Epithelial cell of umbilical artery (primary cell): ENCODE results near the gene USP49. TPM values are rescaled to one million over a fixed set of nuclear protein-coding genes. Genes with fewer than 3 reads are reported as not detected.

Source experiments
- total RNA-seq: library from RNA; depleted of rRNA; stranded (reverse); fragments of >200 nt; gene quantifications from 2 replicates; pipeline ENCODE4 v1.2.3, GENCODE V29; 2014

USP49 gene
- total RNA-seq: 0.97 and 2.7 TPM in 2 replicates

GRCh38 chr6:41895300-41896233 is at the start of gene USP49:
Gene USP49 (minus strand): TSS chr6:41895375. CDS start chr6:41806983, 88,392 bp downstream.

GRCh38 chr6:41941280-41942066 is 46.3 kb upstream of the USP49 start, which contains the start of gene CCND3:
Gene CCND3 (minus strand): TSS chr6:41941808. CDS start chr6:41941649, 159 bp downstream.

GRCh38 chr6:41920921-41921711 is 25.9 kb upstream of the USP49 start, which contains the start of the genes BYSL and MED20:
Gene BYSL (plus strand): TSS chr6:41921499. CDS start chr6:41921563, 64 bp downstream.
Gene MED20 (minus strand): TSS chr6:41921139. CDS start chr6:41921018, 121 bp downstream.

GRCh38 chr6:41787219-41787917 is 107.8 kb downstream of the USP49 start, which contains the start of gene TOMM6:
Gene TOMM6 (plus strand): TSS chr6:41787694. CDS start chr6:41787698, 4 bp downstream.

GRCh38 chr6:41780551-41781365 is 114.4 kb downstream of the USP49 start, which contains the start of gene PRICKLE4:
Gene PRICKLE4 (plus strand): TSS chr6:41780782. CDS start chr6:41783474, 2,692 bp downstream.

GRCh38 chr6:41779788-41780550 is 115.2 kb downstream of the USP49 start, which contains the start of gene FRS3:
Gene FRS3 (minus strand): TSS chr6:41779900. CDS start chr6:41776987, 2,913 bp downstream.

GRCh38 chr6:41747256-41748101 is 147.7 kb downstream of the USP49 start, which contains the start of gene PGC:
Gene PGC (minus strand): TSS chr6:41747397. CDS start chr6:41747334, 63 bp downstream.

Other genes with a start within 250 kb of the USP49 start
- gene TFEB, start 159.8 kb downstream of the USP49 start, total RNA-seq: 2.3 and 4.0 TPM in 2 replicates
- not detected in 2 replicates for gene PGC, start 148.0 kb downstream of the USP49 start, total RNA-seq
- 0.32 and 1.1 TPM in 2 replicates for gene FRS3, start 115.5 kb downstream of the USP49 start, total RNA-seq
- gene PRICKLE4, start 114.6 kb downstream of the USP49 start, total RNA-seq: 0.97 and 1.5 TPM in 2 replicates
- gene TOMM6, start 107.7 kb downstream of the USP49 start, total RNA-seq: 145 and 163 TPM in 2 replicates
- 34.1 and 54.7 TPM in 2 replicates for gene MED20, start 25.8 kb upstream of the USP49 start, total RNA-seq
- 25.5 and 30.5 TPM in 2 replicates for gene BYSL, start 26.1 kb upstream of the USP49 start, total RNA-seq
- 34.8 and 55.0 TPM in 2 replicates for gene CCND3, start 46.4 kb upstream of the USP49 start, total RNA-seq
- 15.6 and 28.4 TPM in 2 replicates for gene TAF8, start 155.1 kb upstream of the USP49 start, total RNA-seq
- under 0.01 TPM in 1 of 2 replicates, not detected in the other for gene C6orf132, start 247.2 kb upstream of the USP49 start, total RNA-seq